Endodermal cell (in vitro differentiated cells): ENCODE data around the gene SP3. TPM values are rescaled to one million over a fixed set of nuclear protein-coding genes. Genes with fewer than 3 reads are reported as not detected.
A peak's percentile ranks its signal among the peaks of the same experiment; 100 is the strongest.

ENCODE experiments used
- DNase-seq: peaks from one replicate; pipeline ENCODE4 v3.0.0-alpha.2; 2017
- H3K27ac ChIP-seq: 2 replicates; pipeline ENCODE4 v1.5.1; 2013; ENCODE audit warnings: mild to moderate bottlenecking, low read depth, low read length, moderate library complexity
- H3K27me3 ChIP-seq: 2 replicates; pipeline ENCODE4 v1.6.1; 2013; ENCODE audit warnings: mild to moderate bottlenecking, low read length, moderate library complexity; ENCODE audit not compliant: insufficient read depth, control insufficient read depth, poor library complexity, severe bottlenecking
- H3K36me3 ChIP-seq: 2 replicates; pipeline ENCODE4 v1.7.0; 2013; ENCODE audit warnings: mild to moderate bottlenecking, low read length, moderate library complexity; ENCODE audit not compliant: control insufficient read depth, insufficient read depth
- H3K4me1 ChIP-seq: one replicate; pipeline ENCODE4 v1.7.0; 2013; ENCODE audit warnings: low read length; ENCODE audit not compliant: control insufficient read depth, insufficient read depth
- H3K4me3 ChIP-seq: 2 replicates; pipeline ENCODE4 v1.5.1; 2013; ENCODE audit warnings: mild to moderate bottlenecking, low read length, moderate library complexity
- H3K9ac ChIP-seq: 2 replicates; pipeline ENCODE4 v1.6.1; 2013; ENCODE audit warnings: mild to moderate bottlenecking, low read length, moderate library complexity; ENCODE audit not compliant: poor library complexity, severe bottlenecking; ENCODE audit errors: extremely low read depth
- H3K9me3 ChIP-seq: 2 replicates; pipeline ENCODE4 v1.6.1; 2013; ENCODE audit warnings: mild to moderate bottlenecking, low read length, moderate library complexity; ENCODE audit not compliant: control insufficient read depth
- H3K27ac Mint-ChIP-seq: 2 replicates; pipeline ENCODE4 v1.8.0; 2020; ENCODE audit warnings: mixed read lengths
- H3K27me3 Mint-ChIP-seq: 2 replicates; pipeline ENCODE4 v1.8.0; 2021; ENCODE audit warnings: mild to moderate bottlenecking, mixed read lengths; ENCODE audit not compliant: insufficient read depth
- H3K36me3 Mint-ChIP-seq: 2 replicates; pipeline ENCODE4 v1.8.0; 2020; ENCODE audit warnings: low read depth, mixed read lengths
- H3K4me1 Mint-ChIP-seq: 2 replicates; pipeline ENCODE4 v1.8.0; 2020; ENCODE audit warnings: mixed read lengths
- H3K4me3 Mint-ChIP-seq: 2 replicates; pipeline ENCODE4 v1.8.0; 2020; ENCODE audit warnings: mild to moderate bottlenecking, moderate library complexity, mixed read lengths
- H3K9me3 Mint-ChIP-seq: 2 replicates; pipeline ENCODE4 v1.8.0; 2020; ENCODE audit warnings: mild to moderate bottlenecking, mixed read lengths
- CTCF ChIP-seq: fragments of 200-600 bp; sonication (generic); conservative IDR thresholded peaks from 2 replicates; pipeline ENCODE4 v1.5.0; 2021; ENCODE audit warnings: antibody characterized with exemption, mild to moderate bottlenecking
- WGBS, 2 experiments: methylation state at CpG; one replicate each; pipeline versions ENCODE4 v1.1.5 to v1.1.7; 2013; ENCODE audit warnings: missing lambda C conversion rate in 2 of 2, mixed read lengths in 1 of 2; ENCODE audit not compliant: insufficient coverage in 1 of 2, insufficient read length in 1 of 2; 5-methylcytosine and 5-hydroxymethylcytosine counted together
- total RNA-seq, 2 donors: library from RNA; stranded (reverse); fragmentation: NEBNext Ultra II Directional in 1 of 2; extraction: Animal tissue kit (Norgen Biotek cat#: 25700) in 1 of 2; gene quantifications; 2 replicates in 1 of 2; 3 replicates in 1 of 2; pipeline ENCODE4 v1.2.1, GENCODE V29; 2021

Gene SP3
- total RNA-seq, 2 donors from 2014 or later: 80.2 to 83.7 TPM

- peaks cover 21% of the 10 kb centered on the region for H3K4me1 Mint-ChIP-seq
- TF ChIP-seq CTCF: peak; percentile 13
- H3K4me3 Mint-ChIP-seq: peak overlapping the region; percentile 95
- DNase-seq: peak; percentile 93
- Histone ChIP-seq H3K27me3 (no peaks in the 10 kb centered on the region), H3K36me3 (peaks cover 22% of the 10 kb centered on the region), H3K4me1 (peaks cover 3% of the 10 kb centered on the region), H3K4me3 (peak overlapping the region; percentile 86), H3K9me3 (peaks cover 21% of the 10 kb centered on the region), H3K27ac (peak overlapping the region; percentile 99), H3K9ac (peak overlapping the region; percentile 68)
- peaks cover 28% of the 10 kb centered on the region for H3K36me3 Mint-ChIP-seq
- 0 to 1% methylated on average over 25 to 68 of the region's 84 CpGs for WGBS, 2 experiments
- H3K27ac Mint-ChIP-seq: peak overlapping the region; percentile 97
- H3K9me3 Mint-ChIP-seq: peaks cover 21% of the 10 kb centered on the region
- no peaks in the 10 kb centered on the region for H3K27me3 Mint-ChIP-seq
These were observed 405 bp downstream of the SP3 start for GRCh38 chr2:173964565-173965371.

GRCh38 chr2:173963817-173964564 lies 1.2 kb downstream of the SP3 start:
- Histone ChIP-seq H3K27me3 (no peaks in the 10 kb centered on the region), H3K9ac (peak overlapping the region; percentile 38), H3K4me1 (peaks cover 3% of the 10 kb centered on the region), H3K36me3 (peaks cover 24% of the 10 kb centered on the region), H3K27ac (peak overlapping the region; percentile 99), H3K4me3 (peak overlapping the region; percentile 39), H3K9me3 (peaks cover 21% of the 10 kb centered on the region)
- peaks cover 21% of the 10 kb centered on the region for H3K9me3 Mint-ChIP-seq
- 0% methylated on average over 82 of the region's 87 CpGs; no CpG with 5 or more reads in 1 of the 2 experiments for WGBS, 2 experiments
- no peak for TF ChIP-seq CTCF
- H3K27ac Mint-ChIP-seq: peak overlapping the region; percentile 81
- peak; percentile 95 for DNase-seq
- H3K4me1 Mint-ChIP-seq: peaks cover 26% of the 10 kb centered on the region
- peak overlapping the region; percentile 95 for H3K4me3 Mint-ChIP-seq
- peaks cover 34% of the 10 kb centered on the region for H3K36me3 Mint-ChIP-seq
- no peaks in the 10 kb centered on the region for H3K27me3 Mint-ChIP-seq

- peak overlapping the region; percentile 95 for H3K27ac Mint-ChIP-seq
- peaks cover 21% of the 10 kb centered on the region for H3K9me3 Mint-ChIP-seq
- H3K36me3 ChIP-seq: peaks cover 24% of the 10 kb centered on the region
- peaks cover 21% of the 10 kb centered on the region for H3K9me3 ChIP-seq
- no peaks in the 10 kb centered on the region for H3K27me3 ChIP-seq
- H3K4me1 ChIP-seq: peaks cover 3% of the 10 kb centered on the region
- peaks cover 35% of the 10 kb centered on the region for H3K36me3 Mint-ChIP-seq
- no peak for DNase-seq
- peaks cover 28% of the 10 kb centered on the region for H3K4me1 Mint-ChIP-seq
- H3K4me3 Mint-ChIP-seq: peak overlapping the region; percentile 95
- WGBS, 2 experiments: 0% methylated on average over 8 to 44 of the region's 44 CpGs
- no peaks in the 10 kb centered on the region for H3K27me3 Mint-ChIP-seq
- H3K4me3 ChIP-seq: peak overlapping the region; percentile 94
- peak overlapping the region; percentile 71 for H3K9ac ChIP-seq
- TF ChIP-seq CTCF: peak; percentile 55
- H3K27ac ChIP-seq: peak overlapping the region; percentile 99
These were observed 1.8 kb downstream of the SP3 start for GRCh38 chr2:173963323-173963816.
